Adrenal gland (tissue), 12 donors: ENCODE measurements around the gene OOSP2. TPM values are rescaled to one million over a fixed set of nuclear protein-coding genes. Genes with fewer than 3 reads are reported as not detected.
"Not testable (repeated sequence)": the region's sequence is repeated elsewhere in the genome, so short reads cannot be mapped to it uniquely, and the experiment has no call there.

Experiments used
- DNase-seq, 7 donors: peaks; one replicate each; pipeline ENCODE4 v3.0.0-alpha.2; 2019 to 2020
- H3K27ac ChIP-seq, 5 donors: fragments of 200-600 bp; sonication (generic) in 4 of 5; 1 replicate in 3 of 5; 2 replicates in 2 of 5; pipeline versions ENCODE4 v1.5.1 to v1.8.0; 2016 to 2020; ENCODE audit warnings: mild to moderate bottlenecking in 1 of 5
- H3K27me3 ChIP-seq: fragments of 200-600 bp; 2 replicates; pipeline ENCODE4 v1.8.0; 2021
- H3K36me3 ChIP-seq, 2 donors: fragments of 200-600 bp; replicated peaks in 1 of 2; 1 replicate in 1 of 2; 2 replicates in 1 of 2; pipeline versions ENCODE4 v1.5.1 to v1.8.0; 2018 to 2022
- H3K4me1 ChIP-seq, 2 donors: fragments of 200-600 bp; replicated peaks in 1 of 2; 1 replicate in 1 of 2; 2 replicates in 1 of 2; pipeline versions ENCODE4 v1.5.1 to v1.8.0; 2018 to 2021
- H3K4me3 ChIP-seq, 4 donors: fragments of 200-600 bp; sonication (generic) in 3 of 4; one replicate each; pipeline ENCODE4 v1.5.1; 2016 to 2018
- H3K9me3 ChIP-seq, 3 donors: fragments of 200-600 bp; sonication (generic) in 1 of 3; replicated peaks in 1 of 3; 1 replicate in 2 of 3; 2 replicates in 1 of 3; pipeline versions ENCODE4 v1.5.1 to v1.8.0; 2016 to 2021
- CTCF ChIP-seq, 6 experiments: fragments of 450-650 bp in 4 of 6; fragments of 200-600 bp in 2 of 6; sonication (generic) in 1 of 6; IDR thresholded peaks; 1 replicate in 5 of 6; 2 replicates in 1 of 6; pipeline versions ENCODE4 v1.5.1 to v1.8.0; 2016 to 2021; ENCODE audit warnings: antibody characterized with exemption in 6 of 6, mild to moderate bottlenecking in 2 of 6, moderate library complexity in 1 of 6
- POLR2A ChIP-seq, 2 donors: fragments of 450-650 bp; IDR thresholded peaks; one replicate each; pipeline ENCODE4 v1.6.1; 2017; ENCODE audit warnings: antibody characterized with exemption in 2 of 2, mild to moderate bottlenecking in 2 of 2, moderate library complexity in 1 of 2
- WGBS, 4 donors: extraction: QIAGEN DNeasy Blood & Tissue Kit in 2 of 4; methylation state at CpG; one replicate each; pipeline versions ENCODE4 v1.1.5 to v1.1.7; 2013 to 2017; 5-methylcytosine and 5-hydroxymethylcytosine counted together
- intact Hi-C, 2 donors: fragments of 100-400 bp; cut with DNase I; formaldehyde crosslinking; loops; one replicate each; pipeline versions ENCODE4 v1.14.1 to v1.15.0; 2022 to 2023
- polyA plus RNA-seq, 3 donors: library from polyadenylated mRNA; stranded (reverse); fragments of 200-250 nt in 2 of 3; fragments of 350-450 nt in 1 of 3; fragmentation: Illumina TruSeq in 1 of 3; extraction: RNeasy Lipid Tissue Mini Kit (QIAGEN cat#74804) in 1 of 3; gene quantifications; one replicate each; pipeline ENCODE4 v1.2.3, GENCODE V29; 2013 to 2014
- total RNA-seq, 9 donors: library from RNA; depleted of rRNA in 4 of 9; stranded (reverse); fragments of >200 nt in 4 of 9; fragments of 120-200 nt in 1 of 9; fragmentation: NEBNext Ultra II Directional in 1 of 9; extraction: Animal tissue kit (Norgen Biotek cat#: 25700) in 1 of 9; gene quantifications; one replicate each; pipeline versions ENCODE4 v1.1.0 to v1.2.4, GENCODE V29; 2013 to 2023
- donor health status: healthy with polysubstance abuse.
- donor health status: Bipolar disorder and iron deficiency.
- donor health status: DM: yes; HTN: yes; CAD: no.
- donor health status: DM: no; HTN: no; CAD: no.
- donor health status: DM: no; HTN: no; CAD: no.
- donor health status: DM: yes; HTN: yes; CAD: no.

Gene OOSP2
- total and polyA plus RNA-seq, 12 donors: not detected

- Histone ChIP-seq H3K27ac (no peak overlapping the region), H3K9me3 (no peaks in the 10 kb centered on the region), H3K27me3 (no peaks in the 10 kb centered on the region), H3K4me3 (no peak overlapping the region), H3K36me3 (no peaks in the 10 kb centered on the region), H3K4me1 (no peaks in the 10 kb centered on the region)
- intact Hi-C loops: no loop called here
- TF ChIP-seq POLR2A (IDR thresholded peaks at IDR 0.05): no peak
- TF ChIP-seq CTCF (IDR thresholded peaks at IDR 0.05): no peak
- DNase-seq: no peak
- 52 to 63% (median 54%) methylated on average over 8 of the region's 8 CpGs for WGBS, 4 donors
These were observed 22.2 kb upstream of the OOSP2 start for GRCh38 chr11:60018058-60018457.

- intact Hi-C loops, H3K9me3 ChIP-seq, H3K36me3 ChIP-seq, H3K27me3 ChIP-seq, H3K4me1 ChIP-seq, H3K27ac ChIP-seq, DNase-seq, H3K4me3 ChIP-seq: not testable (repeated sequence)
- 88 to 94% (median 93%) methylated on average over 11 to 27 of the region's 27 CpGs; no CpG with 5 or more reads in 1 of the 4 donors for WGBS, 4 donors
These were observed 19.8 kb upstream of the OOSP2 start for GRCh38 chr11:60020376-60020775.

- H3K4me3 ChIP-seq: no peak overlapping the region
- TF ChIP-seq CTCF (IDR thresholded peaks at IDR 0.05): no peak
- no peak for TF ChIP-seq POLR2A (IDR thresholded peaks at IDR 0.05)
- 68 to 78% (median 74%) methylated on average over 3 of the region's 3 CpGs for WGBS, 4 donors
These were observed 11.1 kb upstream of the OOSP2 start for GRCh38 chr11:60029015-60029632.

GRCh38 chr11:60050422-60050821 lies 10.2 kb downstream of the OOSP2 start:
- H3K4me3 ChIP-seq, H3K36me3 ChIP-seq, H3K4me1 ChIP-seq, H3K27me3 ChIP-seq, H3K9me3 ChIP-seq, H3K27ac ChIP-seq, DNase-seq, intact Hi-C loops: not testable (repeated sequence)

More at GRCh38 chr11:60029015-60029632, 11.1 kb upstream of the OOSP2 start:
- Histone ChIP-seq H3K27ac (no peak overlapping the region), H3K9me3 (no peaks in the 10 kb centered on the region), H3K4me1 (no peaks in the 10 kb centered on the region), H3K36me3 (no peaks in the 10 kb centered on the region), H3K27me3 (no peaks in the 10 kb centered on the region)
- intact Hi-C loops: no loop called here
- no peak for DNase-seq

- 43 to 68% (median 52%) methylated on average over 3 of the region's 3 CpGs for WGBS, 4 donors
- H3K36me3 ChIP-seq, H3K4me1 ChIP-seq, H3K9me3 ChIP-seq, H3K27me3 ChIP-seq, H3K27ac ChIP-seq, intact Hi-C loops, DNase-seq, H3K4me3 ChIP-seq: not testable (repeated sequence)
These were observed 10.6 kb downstream of the OOSP2 start for GRCh38 chr11:60050839-60051238.

GRCh38 chr11:60056349-60056969 lies 16.2 kb downstream of the OOSP2 start, which contains the start of gene MS4A3:
TSS of gene MS4A3 (plus strand) at chr11:60056665. CDS start at chr11:60061161, 4,496 bp downstream.
- intact Hi-C loops: no loop called here
- H3K36me3 ChIP-seq: no peaks in the 10 kb centered on the region
- 56 to 81% (median 67%) methylated on average over 8 of the region's 8 CpGs for WGBS, 4 donors
- no peak within 1 kb of the TSS for H3K27ac ChIP-seq
- DNase-seq: no peak
- no peak within 1 kb of the TSS for H3K4me3 ChIP-seq
- no peaks in the 10 kb centered on the region for H3K27me3 ChIP-seq
- no peaks in the 10 kb centered on the region for H3K4me1 ChIP-seq
- TF ChIP-seq POLR2A (IDR thresholded peaks at IDR 0.05): no peak
- no peak for TF ChIP-seq CTCF (IDR thresholded peaks at IDR 0.05)
- H3K9me3 ChIP-seq: no peaks in the 10 kb centered on the region
